Breast epithelium (tissue), 4 donors: ENCODE data around the gene NADSYN1. TPM values are rescaled to one million over a fixed set of nuclear protein-coding genes. Genes with fewer than 3 reads are reported as not detected.

Experiments used
- DNase-seq, 2 donors: peaks; one replicate each; pipeline ENCODE4 v3.0.0-alpha.2; 2019; ENCODE audit warnings: low spot score in 2 of 2
- H3K27ac ChIP-seq, 2 donors: fragments of 200-600 bp; sonication (generic) in 1 of 2; one replicate each; pipeline ENCODE4 v1.5.1; 2016 to 2019; ENCODE audit warnings: mild to moderate bottlenecking in 1 of 2
- H3K27me3 ChIP-seq, 2 donors: fragments of 200-600 bp; sonication (generic) in 1 of 2; one replicate each; pipeline versions ENCODE4 v1.5.1 to v1.6.0; 2017 to 2019; ENCODE audit warnings: control low read depth in 1 of 2, mild to moderate bottlenecking in 1 of 2
- H3K36me3 ChIP-seq: fragments of 200-600 bp; one replicate; pipeline ENCODE4 v1.5.1; 2019
- H3K4me1 ChIP-seq, 2 donors: fragments of 200-600 bp; sonication (generic); one replicate each; pipeline ENCODE4 v1.5.1; 2016 to 2019; ENCODE audit warnings: control low read depth in 1 of 2
- H3K4me3 ChIP-seq, 3 donors: fragments of 200-600 bp; sonication (generic); 1 replicate in 2 of 3; 2 replicates in 1 of 3; pipeline ENCODE4 v1.5.1; 2016 to 2019; ENCODE audit warnings: mild to moderate bottlenecking in 3 of 3, moderate library complexity in 2 of 3
- H3K9me3 ChIP-seq, 2 donors: fragments of 200-600 bp; sonication (generic) in 1 of 2; one replicate each; pipeline ENCODE4 v1.5.1; 2016 to 2019; ENCODE audit warnings: control low read depth in 1 of 2
- CTCF ChIP-seq, 3 donors: fragments of 450-650 bp; IDR thresholded peaks; one replicate each; pipeline ENCODE4 v1.5.1; 2016 to 2017; ENCODE audit warnings: antibody characterized with exemption in 3 of 3, mild to moderate bottlenecking in 3 of 3, moderate library complexity in 3 of 3
- POLR2A ChIP-seq: fragments of 450-650 bp; IDR thresholded peaks from one replicate; pipeline ENCODE4 v1.6.1; 2016; ENCODE audit warnings: antibody characterized with exemption, mild to moderate bottlenecking, moderate library complexity
- POLR2AphosphoS5 ChIP-seq, 3 donors: sonication (generic); formaldehyde crosslinking; IDR thresholded peaks; one replicate each; pipeline ENCODE4 v1.6.1; 2017; ENCODE audit warnings: antibody characterized with exemption in 3 of 3
- intact Hi-C: fragments of 100-400 bp; cut with DNase I; formaldehyde crosslinking; loops from one replicate; pipeline ENCODE4 v1.15.1; 2023; ENCODE audit warnings: low total_unique reads
- total RNA-seq, 3 donors: library from RNA; depleted of rRNA; stranded (reverse); fragments of >200 nt; gene quantifications; one replicate each; pipeline ENCODE4 v1.1.0, GENCODE V29; 2016

NADSYN1 gene
- total RNA-seq, 3 donors from 2014 or later, result 58.6 to 83.6 (median 70.5) TPM

DNA sequence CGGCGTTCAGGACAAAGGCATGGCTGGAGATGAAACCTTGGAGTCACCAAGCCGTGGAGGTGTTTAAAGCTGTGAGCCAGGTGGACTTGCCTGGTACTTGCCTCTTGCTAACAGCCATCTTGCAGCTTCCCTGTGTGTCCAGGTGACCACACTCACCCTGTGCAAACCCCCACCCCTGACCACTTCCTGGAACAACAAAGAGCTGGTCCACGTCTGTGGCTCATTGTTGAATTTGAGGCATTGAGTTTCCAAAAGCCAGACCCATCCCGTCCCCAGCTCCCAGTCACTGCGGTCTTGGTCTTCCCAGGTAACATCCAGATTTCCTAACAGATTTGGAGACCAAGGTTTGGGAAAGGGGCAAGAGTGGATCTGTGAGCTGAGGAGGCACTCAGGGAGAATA, 23.3 kb upstream of the NADSYN1 start:
- Histone ChIP-seq H3K27me3 (no peaks in the 10 kb centered on the region), H3K36me3 (no peaks in the 10 kb centered on the region), H3K4me3 (no peak overlapping the region), H3K27ac (peak overlapping the region in 1 of 2 donors; percentile 38), H3K4me1 (no peaks in the 10 kb centered on the region), H3K9me3 (no peaks in the 10 kb centered on the region)
- intact Hi-C loops, result no loop called here
- no peak for TF ChIP-seq POLR2AphosphoS5 (IDR thresholded peaks at IDR 0.05)
- no peak for TF ChIP-seq POLR2A
- TF ChIP-seq CTCF (IDR thresholded peaks at IDR 0.05), result no peak
- no peak for DNase-seq

DNA sequence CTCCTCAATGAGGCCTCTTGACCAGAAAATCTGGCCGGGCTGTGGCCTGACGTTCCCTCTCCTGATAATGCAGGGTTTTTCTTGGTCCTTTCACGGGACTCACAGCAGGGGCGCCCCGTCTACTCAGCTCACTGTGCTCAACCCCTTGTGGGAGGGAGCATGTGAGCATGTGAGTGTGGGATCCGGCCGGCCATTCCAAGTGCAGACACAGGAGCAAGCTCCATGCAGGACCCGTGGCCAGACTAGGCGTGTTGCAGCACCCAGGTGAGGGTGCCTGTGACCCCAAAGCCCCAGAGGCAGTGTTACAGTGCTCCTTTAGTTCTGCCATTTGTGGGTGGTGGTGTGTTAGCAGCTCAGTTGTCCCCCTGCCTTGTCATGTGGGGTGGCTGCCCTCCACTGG, 22.8 kb upstream of the NADSYN1 start:
- DNase-seq, result no peak
- Histone ChIP-seq H3K27ac (no peak overlapping the region), H3K4me1 (no peaks in the 10 kb centered on the region), H3K27me3 (no peaks in the 10 kb centered on the region), H3K9me3 (no peaks in the 10 kb centered on the region), H3K36me3 (no peaks in the 10 kb centered on the region), H3K4me3 (no peak overlapping the region)
- TF ChIP-seq POLR2AphosphoS5 (IDR thresholded peaks at IDR 0.05), result no peak
- TF ChIP-seq POLR2A, result no peak
- no peak for TF ChIP-seq CTCF (IDR thresholded peaks at IDR 0.05)
- intact Hi-C loops, result no loop called here

GRCh38 chr11:71431271-71431670, 21.7 kb upstream of the NADSYN1 start:
- H3K4me3 ChIP-seq, result no peak overlapping the region
- no peaks in the 10 kb centered on the region for H3K36me3 ChIP-seq
- no peak overlapping the region for H3K27ac ChIP-seq
- intact Hi-C loops, result no loop called here
- no peak for DNase-seq
- no peaks in the 10 kb centered on the region for H3K27me3 ChIP-seq
- TF ChIP-seq POLR2A (no peak), POLR2AphosphoS5 (IDR thresholded peaks at IDR 0.05) (no peak), CTCF (IDR thresholded peaks at IDR 0.05) (no peak)
- H3K4me1 ChIP-seq, result no peaks in the 10 kb centered on the region
- no peaks in the 10 kb centered on the region for H3K9me3 ChIP-seq

- peak overlapping the region in 1 of 3 donors; percentile 22 for H3K4me3 ChIP-seq
- no peaks in the 10 kb centered on the region for H3K4me1 ChIP-seq
- no peak for TF ChIP-seq POLR2A
- no peak for TF ChIP-seq POLR2AphosphoS5 (IDR thresholded peaks at IDR 0.05)
- no peak for TF ChIP-seq CTCF (IDR thresholded peaks at IDR 0.05)
- peak overlapping the region; percentile 63 to 68 for H3K27ac ChIP-seq
- intact Hi-C loops, result no loop called here
- H3K27me3 ChIP-seq, result no peaks in the 10 kb centered on the region
- no peaks in the 10 kb centered on the region for H3K9me3 ChIP-seq
- no peaks in the 10 kb centered on the region for H3K36me3 ChIP-seq
- no peak for DNase-seq
These were observed 20.0 kb upstream of the NADSYN1 start for GRCh38 chr11:71432761-71433647.

DNA sequence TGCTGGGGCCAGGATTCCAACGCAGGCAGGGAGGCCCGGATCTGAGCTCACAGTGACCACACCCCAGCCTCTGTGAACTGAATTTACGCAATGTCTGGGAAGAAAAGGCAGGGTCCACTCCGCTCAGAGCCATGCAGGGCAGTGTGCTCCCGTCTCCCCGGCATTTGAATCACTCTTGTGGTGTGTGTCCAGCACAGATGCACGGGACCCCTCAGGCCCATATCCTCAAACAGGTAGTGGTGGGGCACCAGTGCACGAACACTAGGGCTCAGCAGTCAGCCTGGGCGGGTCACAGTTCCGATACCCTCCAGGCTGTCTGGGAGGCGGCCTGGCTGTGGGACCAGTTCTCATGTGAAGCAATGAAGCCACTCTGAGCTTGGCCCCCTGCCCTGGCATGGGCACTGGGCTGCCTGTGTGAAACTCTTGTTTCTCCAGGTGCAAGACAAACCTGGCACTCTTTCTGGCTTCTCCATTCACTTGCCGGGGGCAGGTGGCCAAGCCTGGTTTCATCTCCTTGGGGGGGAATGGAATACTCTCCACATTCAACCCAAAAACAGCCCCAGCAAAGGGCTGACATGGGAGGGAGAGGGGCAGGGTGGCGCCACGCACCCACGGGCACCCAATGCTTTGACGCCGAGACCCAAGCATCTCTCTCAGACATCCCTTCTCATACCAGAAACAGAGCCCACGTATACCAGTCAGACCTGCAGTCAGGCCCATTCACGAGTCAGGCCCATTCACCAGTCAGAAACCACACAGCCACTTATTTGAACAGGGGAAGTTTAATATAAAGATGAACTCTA, 19.2 kb upstream of the NADSYN1 start:
- DNase-seq, result peak in 1 of 2 donors; percentile 85
- H3K36me3 ChIP-seq, result no peaks in the 10 kb centered on the region
- peak overlapping the region in 2 of 3 donors; percentile 8 to 22 for H3K4me3 ChIP-seq
- H3K27ac ChIP-seq, result peak overlapping the region; percentile 63 to 68
- no peaks in the 10 kb centered on the region for H3K4me1 ChIP-seq
- no peak for TF ChIP-seq POLR2AphosphoS5 (IDR thresholded peaks at IDR 0.05)
- TF ChIP-seq CTCF (IDR thresholded peaks at IDR 0.05), result no peak
- no peak for TF ChIP-seq POLR2A
- intact Hi-C loops, result no loop called here
- H3K9me3 ChIP-seq, result no peaks in the 10 kb centered on the region
- no peaks in the 10 kb centered on the region for H3K27me3 ChIP-seq
